IMR-90 (cell line): ENCODE results near the gene JRKL. TPM values are rescaled to one million over a fixed set of nuclear protein-coding genes. Genes with fewer than 3 reads are reported as not detected.

Source experiments
- ATAC-seq: fragments of 200-7000 bp; cut with Tn5 transposase; 2 replicates; pipeline ENCODE4 v1.9.1; 2020; ENCODE audit warnings: low read depth, mild to moderate bottlenecking, moderate library complexity
- BruUV-seq: library from RNA; stranded (reverse); fragments of 400-500 nt; replicated peaks from 2 replicates; lab custom pipeline; 2021; lab: Mats Ljungman, UMichigan
- CTCF ChIA-PET: fragments of 300-600 bp; formaldehyde crosslinking; extraction: SDS; loops from one replicate; lab custom pipeline; 2021; ENCODE audit warnings: antibody characterized with exemption; lab: Yijun Ruan, JAX
- POLR2A ChIA-PET: fragments of 300-600 bp; sonication (Branson Sonifier 250); formaldehyde crosslinking; loops from one replicate; lab custom pipeline; 2022; ENCODE audit warnings: antibody characterized with exemption; ENCODE audit not compliant: unreplicated experiment; lab: Charles Lee
- DNase-seq: peaks from one replicate; pipeline ENCODE4 v3.0.0; 2013
- H2AFZ ChIP-seq: replicated peaks from 2 replicates; pipeline ENCODE3; 2013; ENCODE audit warnings: low read length, mild to moderate bottlenecking; ENCODE audit not compliant: poor library complexity
- H2AK5ac ChIP-seq: 2 replicates; pipeline ENCODE4 v1.6.1; 2013; ENCODE audit warnings: low read depth, low read length, inconsistent platforms
- H2AK9ac ChIP-seq: replicated peaks from 2 replicates; pipeline ENCODE3; 2013; ENCODE audit warnings: mild to moderate bottlenecking, low read depth, low read length, moderate library complexity; ENCODE audit not compliant: poor library complexity
- H2BK120ac ChIP-seq: 2 replicates; pipeline ENCODE4 v1.6.1; 2013; ENCODE audit warnings: low read depth, low read length, inconsistent platforms
- H2BK15ac ChIP-seq: 3 replicates; pipeline ENCODE4 v1.6.1; 2013; ENCODE audit warnings: low read depth, low read length, inconsistent platforms
- H2BK20ac ChIP-seq: 2 replicates; pipeline ENCODE4 v1.6.1; 2013; ENCODE audit warnings: low read depth, mild to moderate bottlenecking, inconsistent platforms, low read length, moderate library complexity
- H2BK5ac ChIP-seq: 2 replicates; pipeline ENCODE4 v1.6.1; 2013; ENCODE audit warnings: mild to moderate bottlenecking, low read depth, low read length, inconsistent platforms; ENCODE audit not compliant: poor library complexity, severe bottlenecking
- H3K14ac ChIP-seq: replicated peaks from 2 replicates; pipeline ENCODE4 v1.6.1; 2013; ENCODE audit warnings: low read depth, low read length, inconsistent platforms
- H3K18ac ChIP-seq: 2 replicates; pipeline ENCODE4 v1.6.1; 2013; ENCODE audit warnings: low read depth, low read length, control low read depth
- H3K23ac ChIP-seq: 2 replicates; pipeline ENCODE4 v1.6.1; 2013; ENCODE audit warnings: low read depth, low read length, inconsistent platforms
- H3K27ac ChIP-seq: 2 replicates; pipeline ENCODE4 v1.5.1; 2013; ENCODE audit warnings: mild to moderate bottlenecking, control low read depth, low read length; ENCODE audit not compliant: insufficient read depth
- H3K27me3 ChIP-seq: 2 replicates; pipeline ENCODE4 v1.6.1; 2013; ENCODE audit warnings: low read length; ENCODE audit not compliant: control insufficient read depth, insufficient read depth
- H3K36me3 ChIP-seq: 2 replicates; pipeline ENCODE4 v1.6.1; 2013; ENCODE audit warnings: low read length, mixed read lengths; ENCODE audit not compliant: control insufficient read depth, insufficient read depth
- H3K4ac ChIP-seq: 2 replicates; pipeline ENCODE4 v1.6.1; 2013; ENCODE audit warnings: low read depth, low read length, inconsistent platforms
- H3K4me1 ChIP-seq: 2 replicates; pipeline ENCODE4 v1.6.1; 2013; ENCODE audit warnings: low read length, mixed read lengths; ENCODE audit not compliant: control insufficient read depth, insufficient read depth
- H3K4me2 ChIP-seq: 2 replicates; pipeline ENCODE4 v1.6.1; 2013; ENCODE audit warnings: low read depth, mild to moderate bottlenecking, control low read depth, low read length, moderate library complexity
- H3K4me3 ChIP-seq: 2 replicates; pipeline ENCODE4 v1.5.1; 2013; ENCODE audit warnings: low read depth, mild to moderate bottlenecking, control low read depth, low read length, moderate library complexity; ENCODE audit not compliant: insufficient read depth
- H3K56ac ChIP-seq: 2 replicates; pipeline ENCODE4 v1.6.1; 2013; ENCODE audit warnings: low read length, inconsistent platforms; ENCODE audit not compliant: insufficient read depth; ENCODE audit errors: extremely low read depth
- H3K79me1 ChIP-seq, 2 experiments: 2 replicates each; pipeline ENCODE4 v1.6.1; 2013; ENCODE audit warnings: low read length in 2 of 2, inconsistent platforms in 1 of 2, low read depth in 1 of 2
- H3K9ac ChIP-seq: 2 replicates; pipeline ENCODE4 v1.6.1; 2013; ENCODE audit warnings: low read depth, low read length, control low read depth
- H3K9me1 ChIP-seq: 2 replicates; pipeline ENCODE4 v1.6.1; 2013; ENCODE audit warnings: low read length, inconsistent platforms; ENCODE audit not compliant: insufficient read depth
- H3K9me3 ChIP-seq: 2 replicates; pipeline ENCODE4 v1.6.1; 2013; ENCODE audit warnings: low read length; ENCODE audit not compliant: control insufficient read depth, insufficient read depth
- H4K20me1 ChIP-seq: 2 replicates; pipeline ENCODE4 v1.6.1; 2013; ENCODE audit warnings: low read length, inconsistent platforms; ENCODE audit not compliant: insufficient read depth
- H4K5ac ChIP-seq: 2 replicates; pipeline ENCODE4 v1.6.1; 2013; ENCODE audit warnings: mild to moderate bottlenecking, low read depth, low read length, control low read depth
- H4K8ac ChIP-seq, 2 experiments: 2 replicates each; pipeline ENCODE4 v1.6.1; 2013; ENCODE audit warnings: low read depth in 2 of 2, low read length in 2 of 2, control low read depth in 1 of 2, inconsistent platforms in 1 of 2
- H4K91ac ChIP-seq: 2 replicates; pipeline ENCODE4 v1.6.1; 2013; ENCODE audit warnings: low read depth, low read length, inconsistent platforms; ENCODE audit not compliant: insufficient read depth
- CHD1 ChIP-seq: IDR thresholded peaks from 2 replicates; pipeline ENCODE4 v1.6.1; 2012; ENCODE audit warnings: low read depth, low read length, improper control_type of control experiment
- RCOR1 ChIP-seq: IDR thresholded peaks from 2 replicates; pipeline ENCODE4 v1.6.1; 2012; ENCODE audit warnings: mild to moderate bottlenecking, low read length, improper control_type of control experiment; ENCODE audit not compliant: insufficient replicate concordance
- WGBS, 2 experiments: methylation state at CpG; one replicate each; pipeline versions ENCODE4 v1.1.5 to v1.1.7; 2013; ENCODE audit warnings: missing lambda C conversion rate in 2 of 2; ENCODE audit not compliant: insufficient read length in 1 of 2; ENCODE audit errors: extremely low coverage in 2 of 2; 5-methylcytosine and 5-hydroxymethylcytosine counted together
- dilution Hi-C: fragments of 300-500 bp; cut with HindIII; formaldehyde crosslinking; loops from one replicate; pipeline ENCODE4 v1.14.3; 2018; ENCODE audit warnings: low sequenced_read_pairs; ENCODE audit not compliant: unreplicated experiment
- in situ Hi-C: fragments of 300-500 bp; cut with MboI; formaldehyde crosslinking; loops from 3 replicates; pipeline ENCODE4 v1.14.3; 2019; ENCODE audit warnings: low sequenced_read_pairs, inconsistent platforms, mixed read lengths
- intact Hi-C: fragments of 100-400 bp; cut with micrococcal nuclease; formaldehyde crosslinking; loops from 2 replicates; pipeline ENCODE4 v1.10.0; 2022
- polyA plus RNA-seq, 3 experiments: library from polyadenylated mRNA; depleted of rRNA; stranded (reverse); fragments of >200 nt; gene quantifications; 2 replicates each; pipeline ENCODE4 v1.2.3, GENCODE V29; 2012; ENCODE audit warnings: low replicate concordance in 1 of 3
- total RNA-seq: library from RNA; depleted of rRNA; stranded (reverse); fragments of >200 nt; gene quantifications from 2 replicates; pipeline ENCODE4 v1.2.3, GENCODE V29; 2012
- TF ChIP-seq, protein P1 (sequence below): conservative IDR thresholded peaks from 2 replicates; pipeline ENCODE4 v1.5.1; 2012; ENCODE audit warnings: mild to moderate bottlenecking, low read depth, low read length, improper control_type of control experiment

The JRKL gene
- total and polyA plus RNA-seq, 2 of the 4 experiments (the other 2 are of a cell fraction): 5.6 to 5.9 TPM

GRCh38 chr11:96356848-96357247 lies 33.0 kb upstream of the JRKL start (continued):
- TF ChIP-seq RCOR1 (no peak), CHD1 (no peak)

GRCh38 chr11:96357794-96358193 lies 32.0 kb upstream of the JRKL start:
- H3K4me2 ChIP-seq: no peak overlapping the region
- ChIA-PET POLR2A (no interaction called here), CTCF (interaction anchor here (0.6 to 1.6 kb wide), 2 partner anchors 11 to 14 kb away, joined by 6 to 7 read pairs; partner anchors contain the start of gene MAML2)
- no peak overlapping the region for H4K8ac ChIP-seq
- H3K23ac ChIP-seq: no peak overlapping the region
- no peak overlapping the region for H2BK20ac ChIP-seq
- no peak overlapping the region for H2AK5ac ChIP-seq
- peaks cover 0 to 5% of the 10 kb centered on the region in 2 experiments; a peak in 1 of 4 replicates for H3K79me1 ChIP-seq
- no peak overlapping the region for H2BK15ac ChIP-seq
- no peak overlapping the region for H4K91ac ChIP-seq
- no peak overlapping the region for H3K14ac ChIP-seq
- H3K9ac ChIP-seq: no peak overlapping the region
- no peaks in the 10 kb centered on the region for H3K4me1 ChIP-seq
- H3K27ac ChIP-seq: no peak overlapping the region
- peaks cover 6% of the 10 kb centered on the region; the same call in 1 of the 2 replicates for H3K9me1 ChIP-seq
- no peak overlapping the region for H2BK120ac ChIP-seq
- DNase-seq: no peak
- no peak for ATAC-seq
- H3K56ac ChIP-seq: no peak overlapping the region
- no peak for TF ChIP-seq RCOR1
- TF ChIP-seq, protein P1, sequence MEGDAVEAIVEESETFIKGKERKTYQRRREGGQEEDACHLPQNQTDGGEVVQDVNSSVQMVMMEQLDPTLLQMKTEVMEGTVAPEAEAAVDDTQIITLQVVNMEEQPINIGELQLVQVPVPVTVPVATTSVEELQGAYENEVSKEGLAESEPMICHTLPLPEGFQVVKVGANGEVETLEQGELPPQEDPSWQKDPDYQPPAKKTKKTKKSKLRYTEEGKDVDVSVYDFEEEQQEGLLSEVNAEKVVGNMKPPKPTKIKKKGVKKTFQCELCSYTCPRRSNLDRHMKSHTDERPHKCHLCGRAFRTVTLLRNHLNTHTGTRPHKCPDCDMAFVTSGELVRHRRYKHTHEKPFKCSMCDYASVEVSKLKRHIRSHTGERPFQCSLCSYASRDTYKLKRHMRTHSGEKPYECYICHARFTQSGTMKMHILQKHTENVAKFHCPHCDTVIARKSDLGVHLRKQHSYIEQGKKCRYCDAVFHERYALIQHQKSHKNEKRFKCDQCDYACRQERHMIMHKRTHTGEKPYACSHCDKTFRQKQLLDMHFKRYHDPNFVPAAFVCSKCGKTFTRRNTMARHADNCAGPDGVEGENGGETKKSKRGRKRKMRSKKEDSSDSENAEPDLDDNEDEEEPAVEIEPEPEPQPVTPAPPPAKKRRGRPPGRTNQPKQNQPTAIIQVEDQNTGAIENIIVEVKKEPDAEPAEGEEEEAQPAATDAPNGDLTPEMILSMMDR: no peak
- 100% methylated on average over 1 of the region's 1 CpG; no CpG with 5 or more reads in 1 of the 2 experiments for WGBS, 2 experiments
- H4K5ac ChIP-seq: no peak overlapping the region
- no peaks in the 10 kb centered on the region for H4K20me1 ChIP-seq
- H2AK9ac ChIP-seq: no peak overlapping the region
- no peak overlapping the region for H3K4me3 ChIP-seq
- H2BK5ac ChIP-seq: no peak overlapping the region
- peaks cover 8% of the 10 kb centered on the region for H3K36me3 ChIP-seq
- H3K4ac ChIP-seq: no peak overlapping the region
- H3K18ac ChIP-seq: no peak overlapping the region
- H3K9me3 ChIP-seq: no peaks in the 10 kb centered on the region
- no peaks in the 10 kb centered on the region for H3K27me3 ChIP-seq
- intact Hi-C loops (no loop called here), dilution Hi-C loops (loop anchor here (25.0 kb wide), 1 partner anchor 320 kb away; no protein-coding TSS in a partner anchor), in situ Hi-C loops (no loop called here)
- no TSS peak for BruUV-seq
- no peak overlapping the region for H2AFZ ChIP-seq
